Muscle of arm (tissue), 14 donors: ENCODE data around the gene PPIG. TPM values are rescaled to one million over a fixed set of nuclear protein-coding genes. Genes with fewer than 3 reads are reported as not detected.
"Not testable (repeated sequence)": the region's sequence is repeated elsewhere in the genome, so short reads cannot be mapped to it uniquely, and the experiment has no call there.

ENCODE experiments used
- DNase-seq: peaks from one replicate; pipeline ENCODE4 v3.0.0-alpha.2; 2013
- long read RNA-seq, 11 donors: transcript quantifications; one replicate each; lab custom pipeline, GENCODE V29; 2026
- polyA plus RNA-seq, 12 donors: library from polyadenylated mRNA; unstranded; fragments of 120-200 nt; gene quantifications; one replicate each; pipeline ENCODE4 v1.2.1, GENCODE V29; 2013; ENCODE audit not compliant: insufficient read length in 12 of 12

PPIG gene
- 100 to 1,000 TPM in 2 of 12 donors, 10 to 100 TPM in 9, not detected in 1; 47.0 to 124 (median 55.9) TPM for polyA plus RNA-seq
- long read RNA-seq, donor 1, full-length matches to known transcripts = 9 of 22 reads
- long read RNA-seq, donor 1, partial matches to known transcripts = 13 of 22 reads
- long read RNA-seq, donor 1, other reads (novel, unspliced or antisense) = 0 of 22 reads
- long read RNA-seq, donor 2, full-length matches to known transcripts = 5 of 52 reads
- long read RNA-seq, donor 2, partial matches to known transcripts = 47 of 52 reads
- long read RNA-seq, donor 2, other reads (novel, unspliced or antisense) = 0 of 52 reads
- long read RNA-seq, donor 3, full-length matches to known transcripts = 2 of 2 reads
- long read RNA-seq, donor 3, partial matches to known transcripts = 0 of 2 reads
- long read RNA-seq, donor 3, other reads (novel, unspliced or antisense) = 0 of 2 reads
- long read RNA-seq, donor 4, full-length matches to known transcripts = 2 of 2 reads
- long read RNA-seq, donor 4, partial matches to known transcripts = 0 of 2 reads
- long read RNA-seq, donor 4, other reads (novel, unspliced or antisense) = 0 of 2 reads
- long read RNA-seq, donor 5, full-length matches to known transcripts = 10 of 10 reads
- long read RNA-seq, donor 5, partial matches to known transcripts = 0 of 10 reads
- long read RNA-seq, donor 5, other reads (novel, unspliced or antisense) = 0 of 10 reads
- long read RNA-seq, donor 6, full-length matches to known transcripts = 3 of 16 reads
- long read RNA-seq, donor 6, partial matches to known transcripts = 13 of 16 reads
- long read RNA-seq, donor 6, other reads (novel, unspliced or antisense) = 0 of 16 reads
- long read RNA-seq, donor 7, full-length matches to known transcripts = 3 of 3 reads
- long read RNA-seq, donor 7, partial matches to known transcripts = 0 of 3 reads
- long read RNA-seq, donor 7, other reads (novel, unspliced or antisense) = 0 of 3 reads
- long read RNA-seq, donor 8, full-length matches to known transcripts = 10 of 20 reads
- long read RNA-seq, donor 8, partial matches to known transcripts = 10 of 20 reads
- long read RNA-seq, donor 8, other reads (novel, unspliced or antisense) = 0 of 20 reads
- long read RNA-seq, donor 9, full-length matches to known transcripts = 6 of 6 reads
- long read RNA-seq, donor 9, partial matches to known transcripts = 0 of 6 reads
- long read RNA-seq, donor 9, other reads (novel, unspliced or antisense) = 0 of 6 reads
- long read RNA-seq, donor 10, full-length matches to known transcripts = 6 of 6 reads
- long read RNA-seq, donor 10, partial matches to known transcripts = 0 of 6 reads
- long read RNA-seq, donor 10, other reads (novel, unspliced or antisense) = 0 of 6 reads
- long read RNA-seq, donor 11, full-length matches to known transcripts = 5 of 19 reads
- long read RNA-seq, donor 11, partial matches to known transcripts = 14 of 19 reads
- long read RNA-seq, donor 11, other reads (novel, unspliced or antisense) = 0 of 19 reads

DNA sequence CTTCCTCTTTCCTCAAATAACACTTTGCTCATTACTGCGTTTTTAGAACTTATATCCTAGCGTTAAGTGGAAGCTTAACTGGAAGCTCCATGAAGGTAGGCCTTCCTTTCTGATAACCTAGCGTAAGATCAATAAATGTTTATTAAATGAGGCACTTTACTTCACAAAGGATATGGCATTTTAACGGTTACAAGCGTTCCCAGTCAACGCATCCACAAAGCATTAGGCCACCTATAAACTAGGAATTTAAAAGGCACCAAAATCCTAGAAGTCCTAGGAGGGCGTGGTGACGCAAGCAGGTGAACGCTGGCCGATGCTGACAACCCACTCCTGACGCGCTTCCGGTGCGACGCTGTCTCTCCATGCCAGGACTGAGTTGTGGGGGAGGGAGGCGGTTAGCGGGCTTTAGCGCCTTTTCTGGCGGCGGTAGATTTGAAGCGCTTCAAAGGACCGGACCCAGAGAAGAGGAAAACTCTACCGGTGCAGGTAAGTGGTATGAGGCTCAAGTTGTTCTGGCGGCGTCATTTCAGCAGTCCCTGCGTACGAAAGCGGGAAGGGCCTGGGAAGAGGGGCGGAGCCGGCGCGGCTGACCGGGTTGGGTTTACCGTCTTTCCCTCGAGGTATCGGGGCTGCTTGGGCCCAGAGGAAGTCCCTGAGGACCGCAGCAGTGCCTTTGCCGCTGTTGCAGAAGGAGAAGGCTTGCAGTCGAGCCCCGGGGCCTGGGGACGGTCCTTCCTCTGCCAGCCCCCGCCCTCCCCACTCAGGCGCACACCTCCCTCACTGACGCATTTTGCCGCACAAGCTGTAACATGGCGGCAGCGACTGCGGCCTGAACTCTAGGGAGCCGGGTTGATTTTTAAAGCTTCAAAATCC lies at the start of gene PPIG:
PPIG (plus strand) TSS at position 347 of the 873 bp plus-strand sequence. CDS start 19,691 bp downstream, outside the sequence.
- DNase-seq = peak; percentile 96

DNA sequence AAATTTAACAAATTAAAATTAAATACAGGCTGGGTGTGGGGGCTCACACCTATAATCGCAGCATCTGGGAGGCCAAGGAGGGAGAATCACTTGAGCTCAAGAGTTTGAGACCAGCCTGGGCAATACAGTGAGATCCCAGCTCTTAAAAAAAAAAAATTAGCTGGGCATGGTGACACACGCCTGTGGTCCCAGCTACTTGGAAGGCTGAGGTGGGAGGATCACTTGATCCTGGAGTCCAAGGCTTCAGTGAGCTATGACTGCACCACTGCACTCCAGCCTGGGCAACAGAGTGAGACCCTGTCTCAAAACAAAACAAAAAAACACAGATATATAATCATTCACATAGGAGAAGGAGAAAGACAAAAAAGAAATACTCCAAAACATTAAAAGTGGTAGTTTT lies 44.7 kb upstream of the PPIG start:
- not testable (repeated sequence) for DNase-seq

DNA sequence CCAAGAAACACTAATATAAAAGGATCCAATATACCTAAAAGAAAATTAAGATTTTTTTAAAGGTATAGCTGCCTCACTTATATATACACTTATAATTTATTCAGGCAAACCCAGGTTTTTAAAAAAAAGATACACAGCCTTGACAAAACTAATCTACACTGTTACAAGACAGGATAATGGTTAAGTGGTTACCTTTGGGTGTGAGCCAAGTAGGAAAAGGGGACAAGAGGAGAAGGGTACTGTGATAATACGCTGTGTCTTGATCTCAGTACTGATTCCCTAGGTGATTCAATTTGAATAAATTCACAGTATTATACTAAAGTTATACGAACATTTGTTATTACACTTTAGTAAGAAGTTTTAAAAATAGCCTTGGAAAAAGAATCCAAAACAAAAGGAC lies 44.0 kb upstream of the PPIG start:
- DNase-seq = no peak

- no peak for DNase-seq
These were observed 41.7 kb upstream of the PPIG start for GRCh38 chr2:169542433-169542832.

DNA sequence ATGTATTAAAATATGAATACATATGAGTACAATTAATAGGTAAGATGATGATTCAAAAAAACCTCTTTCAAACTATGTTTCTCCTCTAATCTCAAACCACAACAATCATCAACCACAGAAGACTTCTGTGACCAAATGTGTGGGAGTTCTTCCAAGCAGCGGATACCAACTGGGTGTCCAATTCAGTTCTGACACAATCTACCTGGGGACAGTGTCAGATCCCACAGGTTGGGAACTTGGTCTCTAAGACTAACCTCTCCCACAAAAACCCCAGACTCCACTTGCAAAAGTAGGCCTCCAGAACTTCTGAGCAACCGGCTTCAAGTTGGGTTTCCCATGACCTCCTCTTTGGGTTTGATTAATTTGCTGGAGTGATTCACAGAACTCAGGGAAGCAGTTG lies 37.4 kb upstream of the PPIG start:
- DNase-seq = no peak

- DNase-seq = no peak
These were observed 22.8 kb upstream of the PPIG start for GRCh38 chr2:169561364-169561763.

- not testable (repeated sequence) for DNase-seq
These were observed 22.1 kb upstream of the PPIG start for GRCh38 chr2:169562084-169562483.

- DNase-seq = no peak
These were observed 21.6 kb upstream of the PPIG start for GRCh38 chr2:169562519-169562918.

DNA sequence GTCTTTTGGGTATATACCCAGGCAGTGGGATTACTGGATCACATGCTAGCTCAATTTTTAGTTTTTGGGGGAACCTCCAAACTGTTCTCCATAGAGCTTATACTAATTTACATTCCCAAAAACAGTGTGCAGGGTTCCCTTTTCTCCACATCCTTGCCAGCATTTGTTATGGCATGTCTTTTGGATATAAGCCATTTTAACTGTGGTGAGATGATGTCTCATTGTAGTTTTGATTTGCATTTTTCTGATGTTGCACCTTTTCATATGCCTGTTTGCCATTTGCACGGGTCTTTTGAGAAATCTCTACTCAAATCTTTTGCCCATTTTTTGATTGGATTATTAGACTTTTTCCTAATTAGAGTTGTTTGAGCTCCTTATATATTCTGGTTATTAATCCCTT lies 18.5 kb upstream of the PPIG start:
- DNase-seq = no peak

DNA sequence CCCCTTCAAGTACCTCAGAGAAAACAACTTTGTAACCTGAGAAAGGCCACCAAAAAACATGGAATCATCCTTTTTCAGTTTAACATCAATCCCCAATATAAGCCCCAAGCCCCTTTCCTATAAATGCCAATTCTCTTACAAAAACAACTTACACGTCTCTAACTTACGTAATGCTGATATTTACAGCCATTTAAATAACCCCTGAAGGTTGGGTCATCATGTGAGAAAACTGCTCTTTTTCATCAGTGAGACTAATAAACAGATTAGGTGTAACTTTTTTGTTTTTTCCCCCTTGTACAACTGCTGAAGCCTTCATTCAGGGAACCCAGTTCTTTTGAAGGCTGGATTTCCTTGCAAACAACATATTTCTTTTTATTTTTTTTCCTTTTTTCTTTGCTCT lies 14.2 kb upstream of the PPIG start:
- no peak for DNase-seq

- DNase-seq = not testable (repeated sequence)
These were observed 13.4 kb upstream of the PPIG start for GRCh38 chr2:169570752-169571151.

- no peak for DNase-seq
These were observed 12.6 kb upstream of the PPIG start for GRCh38 chr2:169571571-169571970.

- no peak for DNase-seq
These were observed 12.0 kb upstream of the PPIG start for GRCh38 chr2:169572189-169572588.

DNA sequence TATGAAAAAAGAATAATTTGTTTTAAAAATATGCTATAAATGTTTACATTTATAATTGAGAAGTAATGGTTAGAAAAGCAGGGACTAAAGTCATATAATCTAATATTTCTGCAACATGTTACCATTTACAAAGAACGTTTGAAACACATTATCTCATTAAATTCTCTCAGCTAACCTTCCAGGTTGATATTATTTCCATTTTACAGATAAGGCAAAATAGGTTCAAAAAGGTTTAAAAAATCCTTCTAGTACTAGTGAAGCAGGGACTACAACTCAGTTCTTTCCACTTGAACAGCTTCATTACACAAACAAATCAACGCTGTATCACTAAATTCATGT lies 11.4 kb upstream of the PPIG start:
- DNase-seq = no peak

GRCh38 chr2:169573160-169573973 lies 10.8 kb upstream of the PPIG start, which contains the start of gene FASTKD1:
Gene FASTKD1 (minus strand): TSS chr2:169573865. CDS start chr2:169572029, 1,836 bp downstream.
- peak; percentile 89 for DNase-seq

DNA sequence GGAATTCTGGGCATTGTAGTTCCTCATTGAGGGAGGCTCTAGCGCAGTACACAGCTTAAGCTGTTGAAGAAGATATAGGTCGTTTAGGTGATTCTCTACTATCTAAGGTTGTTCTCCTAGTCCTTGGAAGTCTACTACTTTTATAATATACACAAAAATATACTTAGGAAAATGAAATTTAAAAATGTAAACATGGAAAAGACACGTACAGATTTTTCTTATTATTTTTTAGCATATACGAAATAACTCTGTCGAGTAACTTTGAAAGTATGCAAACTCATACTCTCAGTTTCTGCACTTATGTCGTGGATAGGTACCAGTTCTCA lies 10.2 kb upstream of the PPIG start:
- no peak for DNase-seq

- not testable (repeated sequence) for DNase-seq
These were observed 9.6 kb upstream of the PPIG start for GRCh38 chr2:169574539-169574938.

GRCh38 chr2:169575264-169575663 lies 8.9 kb upstream of the PPIG start:
- DNase-seq = not testable (repeated sequence)

GRCh38 chr2:169579044-169579443 lies 5.1 kb upstream of the PPIG start:
- no peak for DNase-seq
